ENCODE measurements around the gene P2RY6. TPM values are rescaled to one million over a fixed set of nuclear protein-coding genes. Genes with fewer than 3 reads are reported as not detected.
A peak's percentile ranks its signal among the peaks of the same experiment; 100 is the strongest.
"Not testable (repeated sequence)": the region's sequence is repeated elsewhere in the genome, so short reads cannot be mapped to it uniquely, and the experiment has no call there.

The P2RY6 gene, protein sequence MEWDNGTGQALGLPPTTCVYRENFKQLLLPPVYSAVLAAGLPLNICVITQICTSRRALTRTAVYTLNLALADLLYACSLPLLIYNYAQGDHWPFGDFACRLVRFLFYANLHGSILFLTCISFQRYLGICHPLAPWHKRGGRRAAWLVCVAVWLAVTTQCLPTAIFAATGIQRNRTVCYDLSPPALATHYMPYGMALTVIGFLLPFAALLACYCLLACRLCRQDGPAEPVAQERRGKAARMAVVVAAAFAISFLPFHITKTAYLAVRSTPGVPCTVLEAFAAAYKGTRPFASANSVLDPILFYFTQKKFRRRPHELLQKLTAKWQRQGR
- 0.99 TPM for total RNA-seq

DNA sequence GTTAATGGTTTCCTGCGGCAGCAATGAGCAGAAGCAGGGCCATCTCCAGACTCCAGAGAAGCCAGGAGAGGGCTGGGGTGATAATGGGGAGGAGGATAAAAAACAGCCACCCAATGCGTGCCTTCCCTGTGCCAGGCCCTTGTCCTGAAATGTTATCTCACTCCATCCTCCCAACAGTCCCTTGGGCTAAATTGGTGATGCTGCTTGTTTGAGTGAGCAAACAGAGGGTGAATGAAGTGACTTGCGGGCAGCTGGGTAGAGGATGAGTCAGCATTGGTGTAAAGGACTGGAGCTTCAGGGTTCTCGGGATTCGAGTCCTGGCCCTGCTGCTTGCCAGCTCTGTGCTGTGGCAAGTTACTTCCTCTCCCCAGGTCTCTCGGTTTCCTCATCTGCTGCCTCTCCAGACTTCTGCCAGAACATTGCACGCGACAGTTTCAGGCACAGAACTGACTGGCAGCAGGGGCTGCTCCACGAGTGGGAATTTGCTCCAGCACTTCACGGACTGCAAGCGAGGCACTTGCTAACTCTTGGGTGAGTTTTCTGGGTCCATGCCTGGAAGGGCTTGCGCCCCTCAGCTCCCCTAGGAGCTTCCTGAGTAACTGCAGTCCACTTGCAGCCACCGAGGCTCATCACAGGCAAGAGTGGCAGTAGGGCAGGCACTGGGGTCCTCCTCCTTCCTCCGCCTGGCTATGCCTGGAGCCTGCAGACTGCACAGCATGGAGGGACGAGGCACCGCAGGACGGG lies at the start of gene P2RY6:
P2RY6 (plus strand) TSS at position 403 of the 744 bp plus-strand sequence. CDS start 24,181 bp downstream, outside the sequence.
- no peak for DNase-seq

DNA sequence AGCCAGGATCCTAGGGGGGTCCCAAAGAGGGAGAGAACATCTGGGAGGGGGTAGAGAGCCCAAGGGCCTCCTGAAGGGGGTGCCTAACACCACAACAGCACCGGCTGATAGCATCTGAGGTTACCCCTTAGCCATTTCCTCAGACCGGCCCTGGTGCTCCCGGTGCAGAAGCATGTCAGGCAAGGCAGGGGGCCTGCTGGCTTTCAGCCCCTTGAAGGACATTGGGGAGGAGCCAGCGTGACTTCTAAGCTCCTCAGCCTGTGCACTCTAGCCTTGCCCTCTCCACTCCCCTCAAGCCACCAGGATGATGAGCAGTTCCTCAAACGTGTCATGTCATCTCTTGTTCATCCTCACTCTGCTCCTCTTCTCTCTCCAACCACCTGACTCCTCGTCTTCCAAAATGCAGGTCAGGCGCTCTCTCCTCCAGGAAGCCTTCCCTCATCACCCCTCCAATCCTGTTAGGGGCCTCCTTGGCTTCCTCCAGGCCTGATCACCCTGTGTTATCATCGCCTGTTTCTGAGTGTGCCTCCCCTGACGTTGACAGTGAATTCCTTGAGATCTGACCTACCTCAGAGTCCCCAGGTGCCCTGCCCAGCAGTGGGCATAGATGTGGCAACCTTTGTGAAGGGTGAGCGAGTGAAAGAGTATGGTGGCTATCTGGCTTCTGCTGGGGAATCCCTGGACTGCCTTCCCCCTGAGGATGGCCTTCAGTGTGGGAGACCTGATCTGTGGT lies 48.0 kb upstream of the P2RY6 start:
- no peak for DNase-seq

DNA sequence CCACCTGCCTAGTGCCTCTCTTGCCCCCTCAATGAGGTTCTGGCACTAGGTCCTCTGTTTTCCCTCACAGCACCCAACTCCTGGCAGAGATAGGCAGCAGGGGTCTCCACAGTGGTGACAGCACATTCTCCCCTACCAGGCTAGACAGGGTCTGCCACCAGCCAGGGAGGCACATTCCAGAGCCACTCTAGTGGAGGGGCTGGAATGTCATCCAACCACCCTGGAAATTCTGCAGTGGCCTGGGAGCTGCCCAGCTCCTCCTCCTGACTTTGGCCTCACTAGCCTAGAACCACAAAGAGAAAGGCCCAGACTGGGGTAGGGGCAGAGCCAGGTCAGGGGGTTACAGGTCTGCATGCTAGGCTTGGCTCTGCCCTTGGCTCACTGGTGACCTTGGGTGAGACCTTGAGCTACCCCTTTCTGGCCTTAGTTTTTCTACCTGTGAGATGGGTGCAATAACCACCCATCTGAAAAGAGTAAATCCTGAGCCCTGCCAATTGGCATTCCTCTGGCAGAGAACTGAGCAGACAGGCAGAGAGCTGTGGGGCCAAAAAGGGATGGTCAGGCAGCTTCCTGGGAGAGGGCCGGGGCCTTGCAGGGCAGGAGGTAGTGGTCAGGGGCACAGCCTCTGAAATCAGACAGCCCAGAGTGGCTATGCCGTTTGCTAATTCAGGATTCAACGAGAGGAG lies 47.0 kb upstream of the P2RY6 start:
- DNase-seq: no peak

DNA sequence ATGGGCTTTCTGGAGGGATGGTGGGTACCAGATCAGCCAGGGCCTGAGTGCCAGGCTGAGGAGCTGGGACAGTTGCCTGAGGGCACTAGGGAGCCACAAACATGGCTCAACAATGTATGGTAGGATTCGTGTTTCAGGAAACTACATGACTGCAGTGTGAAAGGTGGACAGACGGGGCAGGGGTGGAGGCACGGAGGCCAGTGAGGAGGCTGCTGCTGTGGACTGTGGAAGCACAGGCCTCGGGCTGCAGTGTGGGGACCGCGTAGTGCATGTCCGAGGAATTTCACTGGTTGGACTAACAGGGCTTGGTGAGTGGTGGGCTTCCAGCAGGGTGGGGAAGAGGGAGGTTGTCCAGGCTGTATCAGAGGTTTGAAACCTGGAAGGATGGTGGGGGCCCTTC lies 46.3 kb upstream of the P2RY6 start:
- no peak for DNase-seq

DNA sequence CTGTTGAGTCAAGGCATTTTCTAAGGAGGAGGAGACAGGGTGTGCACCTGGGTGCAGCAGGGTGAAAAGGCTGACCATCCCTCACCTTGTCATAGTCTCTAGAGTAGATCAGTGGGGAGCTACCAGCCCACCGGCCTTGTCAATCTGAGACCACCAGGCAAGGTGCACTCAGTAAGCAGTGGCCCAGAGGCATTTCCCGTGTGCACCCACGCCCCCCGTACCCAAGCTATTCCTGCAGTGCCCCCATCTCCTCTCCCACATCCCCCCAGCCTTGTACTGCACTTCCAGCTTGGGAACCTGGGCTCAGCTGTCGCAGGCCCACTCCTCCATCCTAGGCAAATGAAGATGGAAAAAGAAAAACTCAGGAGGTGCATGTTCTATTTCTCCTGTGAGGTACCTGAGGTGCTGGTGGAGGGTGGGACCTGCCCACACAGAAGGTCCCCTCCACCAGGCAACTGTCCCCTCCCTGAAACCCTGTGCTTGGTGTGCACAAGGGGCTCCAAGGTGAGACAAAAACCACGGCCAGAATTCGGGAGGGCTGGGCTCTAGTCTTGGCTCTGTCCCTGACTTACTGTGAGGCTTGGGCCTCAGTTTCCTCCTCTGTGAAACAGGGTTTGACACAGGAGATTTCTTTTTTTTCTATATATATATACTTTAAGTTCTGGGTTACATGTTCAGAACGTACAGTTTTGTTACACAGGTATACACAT lies 45.7 kb upstream of the P2RY6 start:
- no peak for DNase-seq

DNA sequence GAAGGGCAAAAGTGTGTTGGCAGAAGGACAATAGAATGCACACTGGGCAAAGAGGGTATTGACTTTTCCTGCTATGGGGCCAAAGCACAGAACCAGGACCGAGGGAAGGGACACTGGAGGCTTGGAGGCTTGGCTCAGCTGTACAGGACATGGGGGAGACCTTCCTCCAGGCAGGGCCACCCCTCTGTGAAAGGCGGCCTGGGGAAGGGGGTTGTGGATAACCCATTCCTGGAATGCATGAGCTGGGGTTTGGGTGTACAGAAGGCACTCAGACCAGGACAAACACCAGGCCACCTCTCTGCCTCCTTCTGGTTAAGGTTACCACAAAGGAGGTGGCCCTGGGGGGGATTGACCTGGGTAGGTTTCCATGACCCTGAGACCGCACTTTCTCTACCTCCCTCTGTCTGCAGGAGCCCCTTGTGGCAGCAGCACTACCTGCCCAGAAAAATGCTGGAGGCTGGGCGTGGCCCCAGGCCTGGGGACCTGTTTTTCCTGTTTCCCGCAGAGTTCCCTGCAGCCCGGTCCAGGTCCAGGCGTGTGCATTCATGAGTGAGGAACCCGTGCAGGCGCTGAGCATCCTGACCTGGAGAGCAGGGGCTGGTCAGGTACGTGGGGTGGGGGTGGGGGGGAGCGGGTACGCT lies 44.4 kb upstream of the P2RY6 start:
- DNase-seq: no peak

DNA sequence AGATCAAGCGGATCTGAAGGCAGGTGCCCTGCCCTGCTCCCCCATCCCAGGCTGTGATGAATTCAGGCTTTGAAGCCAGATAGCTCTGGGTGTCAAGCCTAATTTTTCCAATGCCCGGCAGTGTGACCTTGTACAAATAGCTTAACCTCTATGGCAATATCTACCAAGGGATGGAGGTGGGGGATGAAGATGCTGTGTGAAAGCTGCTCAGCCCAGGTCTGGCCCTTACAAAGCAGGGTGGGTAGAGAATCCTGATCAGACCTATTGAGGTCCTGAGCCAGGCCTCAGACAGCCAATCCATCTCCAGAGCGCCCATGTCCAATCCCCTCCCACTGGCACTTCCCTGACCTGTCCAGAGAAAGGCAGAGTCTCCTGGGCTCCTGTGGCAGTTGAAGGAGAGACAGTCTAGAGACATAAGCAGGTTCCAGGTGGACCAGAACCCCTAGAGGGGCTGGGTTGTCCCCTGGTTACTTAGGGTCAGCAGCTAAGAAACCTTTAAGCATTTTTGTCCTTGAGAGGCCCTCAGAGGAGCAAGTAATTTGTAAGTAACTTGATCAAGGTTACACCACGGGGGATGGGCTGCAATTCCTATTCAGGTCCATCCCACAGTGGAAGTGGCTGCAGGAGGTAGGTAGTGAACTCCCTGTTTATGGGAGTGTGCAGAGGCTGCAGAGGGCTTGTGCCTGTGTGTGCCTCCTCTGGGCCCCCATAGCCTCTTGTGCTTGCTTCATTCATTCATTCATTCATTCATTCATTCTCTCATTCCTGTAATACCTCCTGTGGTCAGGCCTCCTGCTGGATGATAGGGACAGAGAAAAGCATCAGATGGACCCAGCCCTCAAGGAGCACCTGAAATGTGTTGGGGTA lies 43.6 kb upstream of the P2RY6 start:
- DNase-seq: no peak

DNA sequence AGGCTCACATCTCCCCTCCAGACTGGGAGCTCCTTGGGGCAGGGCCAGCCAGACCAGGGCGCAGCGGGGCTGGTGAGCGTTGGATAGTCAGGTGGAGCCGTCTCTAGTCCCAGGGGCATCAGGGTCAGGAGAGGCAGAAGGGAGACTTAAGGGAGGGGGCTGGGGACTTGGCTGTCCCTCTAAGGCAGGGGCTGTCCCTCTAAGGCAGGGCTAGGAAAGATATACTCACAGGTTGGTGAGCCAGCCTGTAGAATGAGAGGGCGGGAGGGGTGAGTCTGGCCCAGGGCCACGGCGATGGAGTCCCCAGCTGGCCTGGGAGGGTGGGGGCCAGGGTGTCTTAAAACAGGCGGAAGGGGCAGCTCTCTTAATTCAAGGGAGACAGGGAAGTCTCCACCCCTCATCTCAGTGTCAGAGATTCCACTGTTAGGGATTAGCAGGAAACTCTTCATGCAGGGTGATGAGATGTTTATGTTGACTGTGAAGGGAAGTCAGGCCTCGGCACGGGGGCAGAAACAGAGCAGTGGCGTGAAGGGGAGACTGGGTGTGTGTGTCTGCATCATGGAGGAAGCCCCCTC lies 42.7 kb upstream of the P2RY6 start:
- DNase-seq: peak; percentile 29

DNA sequence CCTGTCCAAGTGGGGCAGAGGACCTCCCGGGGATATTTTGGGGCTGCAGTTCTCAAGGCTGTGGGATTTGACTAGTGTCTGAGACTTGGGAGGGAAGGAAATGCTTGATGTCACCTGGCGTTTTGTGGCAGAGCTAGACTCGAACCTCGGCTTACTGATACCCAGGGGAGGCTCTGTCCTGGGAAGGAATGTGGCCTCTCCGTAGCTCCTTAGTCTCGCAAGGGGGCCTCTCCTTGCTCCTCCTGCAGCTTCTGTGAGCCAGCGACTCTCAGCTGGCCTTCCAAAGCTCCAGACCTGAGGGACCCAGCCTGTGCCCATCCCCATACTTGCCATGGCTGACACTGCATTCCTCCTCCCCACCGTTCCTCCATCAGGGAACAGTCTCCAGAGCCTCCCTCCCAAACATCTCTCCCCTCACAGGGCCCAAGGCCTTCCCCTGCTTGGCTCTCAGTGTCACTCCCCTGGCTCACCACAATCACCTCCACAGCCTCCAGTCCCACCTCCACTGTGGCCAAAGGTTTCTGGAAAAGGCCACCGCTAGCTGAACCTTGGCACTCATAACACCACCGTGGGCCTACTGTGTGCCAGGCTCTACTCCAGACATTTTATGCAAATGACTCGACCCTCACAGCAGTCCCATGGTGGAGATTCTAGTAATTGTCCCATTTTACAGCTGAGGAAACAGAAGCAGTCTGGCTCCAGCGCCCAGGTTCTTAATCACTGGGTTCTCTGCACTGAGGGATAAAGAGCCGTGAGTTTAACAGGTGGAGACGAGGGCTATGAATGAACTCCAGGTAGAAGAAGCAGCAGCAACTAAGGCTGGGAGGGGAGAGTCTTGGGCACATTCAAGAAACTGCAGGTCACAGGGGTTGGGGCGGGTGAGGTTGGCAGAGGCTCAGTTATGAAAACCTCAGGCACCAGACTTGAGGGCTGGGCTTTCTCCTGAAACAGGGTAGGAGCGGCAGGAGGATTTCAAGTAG lies 42.0 kb upstream of the P2RY6 start:
- DNase-seq: no peak

DNA sequence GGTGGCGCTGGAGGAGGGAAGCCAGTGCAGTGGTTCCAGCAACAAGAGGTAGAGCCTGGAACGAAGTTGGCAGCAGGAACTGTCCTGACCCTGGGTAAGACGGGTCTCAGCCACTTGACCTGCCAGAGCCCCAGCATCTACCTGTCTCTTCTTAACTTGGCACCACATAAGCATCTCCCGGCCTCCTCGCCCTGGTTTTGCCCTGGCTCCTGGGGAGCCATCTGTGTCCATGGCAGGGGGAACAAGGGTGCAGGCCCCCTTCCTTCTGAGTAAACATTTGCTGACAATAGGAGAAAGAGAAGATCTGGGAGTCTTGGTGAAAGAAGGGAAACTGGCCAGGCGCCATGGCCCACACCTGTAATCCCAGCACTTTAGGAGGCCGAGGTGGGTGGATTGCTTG lies 41.2 kb upstream of the P2RY6 start:
- DNase-seq: no peak

DNA sequence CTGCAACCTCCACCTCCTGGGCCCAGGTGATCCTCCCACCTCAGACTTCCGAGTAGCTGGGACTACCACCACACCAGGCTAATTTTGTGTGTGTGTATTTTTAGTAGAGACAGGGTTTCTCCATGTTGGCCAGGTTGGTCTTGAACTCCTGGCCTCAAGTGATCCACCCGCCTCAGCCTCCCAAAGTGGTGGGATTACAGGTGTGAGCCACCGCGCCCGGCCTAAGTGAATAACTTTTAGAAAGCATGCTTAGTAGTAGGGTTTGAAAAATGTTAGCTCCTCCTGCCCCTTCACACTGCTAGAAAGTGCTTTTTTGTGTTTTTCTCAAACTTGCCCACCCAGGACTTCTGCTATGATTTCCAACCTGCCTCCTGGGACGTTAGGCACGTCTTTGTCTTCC lies 39.7 kb upstream of the P2RY6 start:
- DNase-seq: not testable (repeated sequence)

DNA sequence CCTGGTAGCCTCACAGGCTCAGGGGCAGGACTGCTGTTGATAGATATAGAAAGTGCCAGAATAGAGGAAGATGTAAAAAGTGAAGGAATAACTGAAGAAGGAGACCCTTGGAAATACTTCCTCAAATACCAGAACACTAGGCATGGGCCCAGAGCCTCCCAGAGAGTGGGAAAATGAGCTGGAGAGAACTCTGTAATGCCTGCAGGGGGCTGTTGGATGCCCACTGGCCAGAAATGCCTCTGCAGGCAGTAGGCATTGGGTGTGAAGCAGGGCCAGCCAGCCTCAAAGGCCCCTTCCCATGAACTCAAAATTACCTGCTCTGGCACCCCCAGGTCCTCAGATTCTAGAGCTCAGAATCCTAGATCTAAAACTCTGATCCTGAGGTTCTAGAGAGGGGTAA lies 38.9 kb upstream of the P2RY6 start:
- no peak for DNase-seq

DNA sequence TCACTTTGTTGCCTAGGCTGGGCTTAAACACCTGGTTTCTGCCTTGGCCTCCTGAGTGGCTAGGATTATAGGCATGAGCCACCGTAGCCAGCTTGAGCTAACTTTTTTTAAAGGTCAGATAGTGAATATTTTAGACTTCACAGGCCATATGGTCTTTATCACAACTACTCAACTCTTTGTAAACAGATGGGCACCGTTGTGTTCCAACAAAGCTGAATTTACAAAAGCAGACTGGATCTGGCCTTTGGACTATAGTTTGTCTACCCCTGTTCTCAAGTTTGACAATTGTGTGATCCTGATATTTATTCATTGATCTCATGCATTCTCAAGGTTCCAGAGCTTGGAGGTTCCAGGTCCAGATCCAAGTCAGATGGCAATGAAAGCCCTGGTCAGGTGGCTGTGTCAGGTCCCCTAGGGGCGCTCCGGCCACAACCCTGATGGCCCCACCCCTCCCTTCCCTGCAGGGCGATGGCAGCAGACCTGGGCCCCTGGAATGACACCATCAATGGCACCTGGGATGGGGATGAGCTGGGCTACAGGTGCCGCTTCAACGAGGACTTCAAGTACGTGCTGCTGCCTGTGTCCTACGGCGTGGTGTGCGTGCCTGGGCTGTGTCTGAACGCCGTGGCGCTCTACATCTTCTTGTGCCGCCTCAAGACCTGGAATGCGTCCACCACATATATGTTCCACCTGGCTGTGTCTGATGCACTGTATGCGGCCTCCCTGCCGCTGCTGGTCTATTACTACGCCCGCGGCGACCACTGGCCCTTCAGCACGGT lies 38.3 kb upstream of the P2RY6 start:
- no peak for DNase-seq

DNA sequence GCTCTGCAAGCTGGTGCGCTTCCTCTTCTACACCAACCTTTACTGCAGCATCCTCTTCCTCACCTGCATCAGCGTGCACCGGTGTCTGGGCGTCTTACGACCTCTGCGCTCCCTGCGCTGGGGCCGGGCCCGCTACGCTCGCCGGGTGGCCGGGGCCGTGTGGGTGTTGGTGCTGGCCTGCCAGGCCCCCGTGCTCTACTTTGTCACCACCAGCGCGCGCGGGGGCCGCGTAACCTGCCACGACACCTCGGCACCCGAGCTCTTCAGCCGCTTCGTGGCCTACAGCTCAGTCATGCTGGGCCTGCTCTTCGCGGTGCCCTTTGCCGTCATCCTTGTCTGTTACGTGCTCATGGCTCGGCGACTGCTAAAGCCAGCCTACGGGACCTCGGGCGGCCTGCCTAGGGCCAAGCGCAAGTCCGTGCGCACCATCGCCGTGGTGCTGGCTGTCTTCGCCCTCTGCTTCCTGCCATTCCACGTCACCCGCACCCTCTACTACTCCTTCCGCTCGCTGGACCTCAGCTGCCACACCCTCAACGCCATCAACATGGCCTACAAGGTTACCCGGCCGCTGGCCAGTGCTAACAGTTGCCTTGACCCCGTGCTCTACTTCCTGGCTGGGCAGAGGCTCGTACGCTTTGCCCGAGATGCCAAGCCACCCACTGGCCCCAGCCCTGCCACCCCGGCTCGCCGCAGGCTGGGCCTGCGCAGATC lies 37.5 kb upstream of the P2RY6 start:
- no peak for DNase-seq

DNA sequence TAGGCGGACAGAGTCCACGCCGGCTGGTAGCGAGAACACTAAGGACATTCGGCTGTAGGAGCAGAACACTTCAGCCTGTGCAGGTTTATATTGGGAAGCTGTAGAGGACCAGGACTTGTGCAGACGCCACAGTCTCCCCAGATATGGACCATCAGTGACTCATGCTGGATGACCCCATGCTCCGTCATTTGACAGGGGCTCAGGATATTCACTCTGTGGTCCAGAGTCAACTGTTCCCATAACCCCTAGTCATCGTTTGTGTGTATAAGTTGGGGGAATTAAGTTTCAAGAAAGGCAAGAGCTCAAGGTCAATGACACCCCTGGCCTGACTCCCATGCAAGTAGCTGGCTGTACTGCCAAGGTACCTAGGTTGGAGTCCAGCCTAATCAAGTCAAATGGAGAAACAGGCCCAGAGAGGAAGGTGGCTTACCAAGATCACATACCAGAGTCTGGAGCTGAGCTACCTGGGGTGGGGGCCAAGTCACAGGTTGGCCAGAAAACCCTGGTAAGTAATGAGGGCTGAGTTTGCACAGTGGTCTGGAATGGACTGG lies 36.8 kb upstream of the P2RY6 start:
- no peak for DNase-seq

DNA sequence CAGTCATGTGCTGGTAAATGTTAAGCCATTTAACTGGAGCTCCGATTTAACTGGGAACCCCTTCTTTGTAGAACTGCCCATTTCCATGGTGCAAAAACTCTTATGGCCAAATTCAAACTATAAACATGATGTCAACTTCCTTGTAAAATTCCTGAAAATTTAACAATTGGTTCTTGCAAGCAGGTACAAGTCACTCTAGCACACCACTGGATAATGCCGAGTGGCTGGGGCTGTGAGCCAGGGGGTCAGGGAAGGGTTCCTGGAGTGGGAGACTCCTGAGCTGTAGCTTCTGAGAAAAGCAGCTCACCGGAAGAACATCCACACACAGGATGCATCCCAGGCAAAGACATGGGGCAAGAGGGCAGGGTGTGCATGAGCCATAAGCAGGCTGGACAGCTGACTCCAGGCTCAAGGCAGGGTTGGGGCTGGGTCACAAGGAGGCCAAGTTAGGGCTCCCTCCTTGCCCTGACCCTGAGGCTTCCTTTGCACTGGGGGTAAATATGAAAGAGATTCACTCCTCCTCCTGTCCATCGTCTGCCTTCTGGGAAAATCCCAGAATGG lies 35.9 kb upstream of the P2RY6 start:
- no peak for DNase-seq

DNA sequence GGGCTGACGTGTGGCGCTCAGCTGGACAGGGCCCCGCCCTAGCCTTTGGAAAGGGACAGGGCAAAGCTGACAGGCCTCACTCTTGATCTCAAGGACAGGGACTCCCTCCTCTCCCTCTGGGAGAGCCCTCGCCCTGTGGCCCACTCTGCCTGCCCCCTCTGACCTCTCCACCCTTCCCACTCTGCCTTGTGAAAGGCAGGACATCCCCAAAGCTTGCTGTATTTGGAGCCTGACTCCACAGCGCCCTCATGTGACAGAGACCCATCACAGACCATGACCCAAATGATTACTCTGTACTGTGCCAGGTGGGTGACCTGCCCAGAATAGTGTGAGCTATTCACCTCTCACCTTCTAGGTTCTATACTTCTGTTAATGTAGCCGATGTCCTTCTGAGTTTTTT lies 35.3 kb upstream of the P2RY6 start:
- DNase-seq: no peak
